ENCODE results near the gene THUMPD2.
"Not testable (repeated sequence)": the region's sequence is repeated elsewhere in the genome, so short reads cannot be mapped to it uniquely, and the experiment has no call there.

Gene THUMPD2, protein sequence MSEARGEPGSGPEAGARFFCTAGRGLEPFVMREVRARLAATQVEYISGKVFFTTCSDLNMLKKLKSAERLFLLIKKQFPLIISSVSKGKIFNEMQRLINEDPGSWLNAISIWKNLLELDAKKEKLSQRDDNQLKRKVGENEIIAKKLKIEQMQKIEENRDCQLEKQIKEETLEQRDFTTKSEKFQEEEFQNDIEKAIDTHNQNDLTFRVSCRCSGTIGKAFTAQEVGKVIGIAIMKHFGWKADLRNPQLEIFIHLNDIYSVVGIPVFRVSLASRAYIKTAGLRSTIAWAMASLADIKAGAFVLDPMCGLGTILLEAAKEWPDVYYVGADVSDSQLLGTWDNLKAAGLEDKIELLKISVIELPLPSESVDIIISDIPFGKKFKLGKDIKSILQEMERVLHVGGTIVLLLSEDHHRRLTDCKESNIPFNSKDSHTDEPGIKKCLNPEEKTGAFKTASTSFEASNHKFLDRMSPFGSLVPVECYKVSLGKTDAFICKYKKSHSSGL

DNA sequence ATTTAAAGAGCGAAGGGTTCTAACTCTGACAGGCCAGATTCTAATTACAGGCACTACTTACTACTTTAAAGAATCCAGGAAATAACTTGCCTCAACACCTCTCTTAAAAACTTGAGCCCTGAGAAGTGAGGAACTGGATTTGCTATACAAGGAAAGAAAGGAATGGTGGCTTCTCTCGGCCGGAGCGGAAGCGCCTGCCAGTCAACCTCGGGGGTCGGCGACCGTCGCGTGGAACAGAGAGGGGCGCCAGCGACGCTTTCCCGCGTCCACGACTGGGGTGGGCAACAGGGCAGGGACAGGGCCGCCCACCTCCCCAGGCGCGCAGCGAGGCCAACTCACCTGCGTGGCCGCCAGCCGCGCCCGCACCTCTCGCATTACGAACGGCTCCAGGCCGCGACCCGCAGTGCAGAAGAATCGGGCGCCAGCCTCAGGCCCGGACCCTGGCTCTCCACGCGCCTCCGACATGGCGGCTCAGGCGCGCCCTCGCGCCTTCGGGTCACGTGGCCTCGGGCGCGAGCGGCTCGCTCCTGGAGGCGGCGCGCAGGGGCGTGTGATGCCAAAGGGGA, at the start of gene THUMPD2:
Gene THUMPD2 (minus strand): TSS at position 484 of the 566 bp plus-strand sequence. CDS start 19 bp downstream, at position 465.
- Histone ChIP-seq H3K27me3 (ENCODE audit: insufficient read depth, low read length) (no peaks in the 10 kb centered on the region), H3K4me1 (ENCODE audit: insufficient read depth, low read length) (no peaks in the 10 kb centered on the region), H3K36me3 (ENCODE audit: insufficient read depth, low read length) (no peaks in the 10 kb centered on the region), H2AFZ (ENCODE audit: low read depth, low read length) (peak within 1 kb of the TSS; percentile 22), H3K4me3 (ENCODE audit: low read length) (peak within 1 kb of the TSS; percentile 63), H3K9me3 (ENCODE audit: low read length) (no peaks in the 10 kb centered on the region)

DNA sequence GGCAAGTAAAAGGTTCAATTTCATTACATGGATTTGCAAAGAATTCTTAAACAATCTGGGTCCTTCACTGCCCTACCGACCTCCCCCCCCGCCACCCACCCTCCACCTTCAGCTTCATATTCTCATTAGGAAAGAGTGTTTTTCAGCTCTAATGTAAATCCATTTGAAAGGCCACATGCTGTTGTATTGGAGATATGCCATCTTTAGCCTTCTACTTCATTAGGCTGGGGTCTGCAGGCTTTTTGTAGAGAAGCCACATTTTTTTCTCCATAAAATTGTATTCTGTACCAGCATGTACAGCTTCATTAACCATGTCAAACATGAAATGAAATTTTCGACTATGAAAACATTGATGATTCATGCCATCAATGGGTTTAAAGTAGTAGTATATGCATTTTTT, 42.8 kb upstream of the THUMPD2 start:
- Histone ChIP-seq H3K4me3 (ENCODE audit: low read length) (no peak overlapping the region), H3K9me3 (ENCODE audit: low read length) (no peaks in the 10 kb centered on the region), H3K27me3 (ENCODE audit: insufficient read depth, low read length) (no peaks in the 10 kb centered on the region), H3K36me3 (ENCODE audit: insufficient read depth, low read length) (no peaks in the 10 kb centered on the region), H3K4me1 (ENCODE audit: insufficient read depth, low read length) (no peaks in the 10 kb centered on the region), H2AFZ (ENCODE audit: low read depth, low read length) (no peak overlapping the region)

DNA sequence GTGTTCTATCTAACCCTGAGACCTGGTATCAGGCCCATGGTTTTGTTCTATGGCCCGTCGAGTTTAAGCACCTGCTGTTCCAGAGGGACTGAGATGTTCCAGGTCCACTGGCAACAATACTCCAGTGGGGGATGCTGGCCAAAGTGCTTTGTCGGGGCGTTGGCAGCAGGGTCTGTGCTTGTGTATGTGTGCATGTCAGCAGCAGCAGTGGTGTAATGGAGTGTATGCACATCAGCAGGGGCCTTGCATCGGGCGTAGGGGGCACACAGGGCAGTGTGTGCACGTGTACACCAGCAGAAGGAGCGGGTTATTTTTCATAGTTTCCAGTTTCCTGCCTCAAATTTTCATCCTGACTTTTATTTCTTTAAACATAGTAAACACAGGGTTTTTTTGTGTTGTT, 37.8 kb upstream of the THUMPD2 start:
- Histone ChIP-seq H3K4me1 (ENCODE audit: insufficient read depth, low read length) (no peaks in the 10 kb centered on the region), H3K4me3 (ENCODE audit: low read length) (no peak overlapping the region), H3K36me3 (ENCODE audit: insufficient read depth, low read length) (no peaks in the 10 kb centered on the region), H3K9me3 (ENCODE audit: low read length) (no peaks in the 10 kb centered on the region), H3K27me3 (ENCODE audit: insufficient read depth, low read length) (no peaks in the 10 kb centered on the region), H2AFZ (ENCODE audit: low read depth, low read length) (no peak overlapping the region)

DNA sequence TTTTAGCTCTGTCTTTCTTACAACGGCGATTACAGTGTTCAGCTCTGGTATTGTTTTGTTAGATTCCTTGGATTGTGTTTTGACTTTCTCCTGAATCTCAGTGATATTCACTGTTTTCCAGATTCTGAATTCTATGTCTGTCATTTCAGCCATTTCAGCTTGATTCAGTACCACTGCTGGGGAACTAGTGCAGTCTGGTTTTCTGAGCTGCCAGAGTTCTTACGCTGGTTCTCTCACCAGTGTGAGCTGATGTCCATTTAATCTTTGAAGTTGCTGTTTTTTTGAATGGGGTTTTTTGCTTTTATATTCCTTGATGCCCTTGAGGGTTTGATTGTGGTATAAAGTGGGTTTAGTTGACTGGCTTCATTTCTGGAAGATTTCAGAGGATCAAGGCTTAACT, 37.4 kb upstream of the THUMPD2 start:
- Histone ChIP-seq H3K9me3 (ENCODE audit: low read length) (no peaks in the 10 kb centered on the region), H2AFZ (ENCODE audit: low read depth, low read length) (no peak overlapping the region), H3K4me3 (ENCODE audit: low read length) (no peak overlapping the region), H3K27me3 (ENCODE audit: insufficient read depth, low read length) (no peaks in the 10 kb centered on the region), H3K4me1 (ENCODE audit: insufficient read depth, low read length) (no peaks in the 10 kb centered on the region), H3K36me3 (ENCODE audit: insufficient read depth, low read length) (no peaks in the 10 kb centered on the region)

DNA sequence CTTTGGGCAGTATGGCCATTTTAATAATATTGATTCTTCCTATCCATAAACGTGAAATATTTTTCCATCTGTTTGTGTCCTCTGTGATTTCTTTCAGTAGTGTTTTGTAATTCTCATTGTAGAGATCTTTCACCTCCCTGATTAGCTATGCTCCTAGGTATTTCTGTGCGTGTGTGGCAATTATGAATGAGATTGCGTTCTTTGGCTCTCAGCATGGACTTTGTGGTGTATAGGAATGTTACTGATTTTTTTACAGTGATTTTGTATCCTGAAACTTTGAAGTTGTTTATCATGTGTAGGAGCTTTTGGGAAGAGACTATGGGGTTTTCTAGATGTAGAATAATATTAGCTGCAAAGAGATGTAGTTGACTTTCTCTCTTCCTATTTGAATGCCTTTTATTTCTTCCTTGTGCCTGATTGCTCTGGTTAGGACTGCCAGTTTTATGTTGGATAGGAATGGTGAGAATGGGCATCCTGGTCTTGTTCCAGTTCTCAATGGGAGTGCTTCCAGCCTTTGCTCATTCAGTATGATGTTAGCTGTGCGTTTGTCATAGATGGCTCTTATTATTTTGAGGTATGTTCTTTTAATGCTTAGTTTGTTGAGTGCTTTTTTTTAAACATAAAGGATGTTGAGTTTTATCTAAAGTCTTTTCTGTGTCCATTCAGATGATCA, 27.0 kb upstream of the THUMPD2 start:
- no peaks in the 10 kb centered on the region for H3K27me3 ChIP-seq (ENCODE audit: insufficient read depth, low read length)
- no peak overlapping the region for H3K4me3 ChIP-seq (ENCODE audit: low read length)
- H3K4me1 ChIP-seq (ENCODE audit: insufficient read depth, low read length), result no peaks in the 10 kb centered on the region
- no peak overlapping the region for H2AFZ ChIP-seq (ENCODE audit: low read depth, low read length)
- no peaks in the 10 kb centered on the region for H3K36me3 ChIP-seq (ENCODE audit: insufficient read depth, low read length)
- no peaks in the 10 kb centered on the region for H3K9me3 ChIP-seq (ENCODE audit: low read length)

DNA sequence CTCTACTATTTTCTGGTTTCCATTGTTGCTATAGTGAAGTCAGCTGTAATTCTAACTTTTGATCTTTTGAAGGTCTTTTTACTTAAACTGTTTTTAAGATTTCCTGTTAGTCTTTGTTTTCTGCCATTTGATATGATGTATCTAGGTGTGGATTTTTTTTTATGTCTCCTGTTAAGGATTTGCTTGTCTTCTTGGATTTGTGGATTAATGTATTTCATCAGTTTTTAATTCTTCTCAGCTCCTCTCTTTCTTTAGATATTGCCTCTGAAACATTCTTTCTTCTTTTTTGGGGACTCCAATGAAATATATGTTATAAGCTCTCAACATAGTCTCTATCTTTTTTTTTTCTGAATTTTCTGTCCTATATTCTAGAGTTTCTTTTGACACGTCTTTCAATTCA, 24.8 kb upstream of the THUMPD2 start:
- no peak overlapping the region for H3K4me3 ChIP-seq (ENCODE audit: low read length)
- no peaks in the 10 kb centered on the region for H3K4me1 ChIP-seq (ENCODE audit: insufficient read depth, low read length)
- H3K27me3 ChIP-seq (ENCODE audit: insufficient read depth, low read length), result no peaks in the 10 kb centered on the region
- H3K36me3 ChIP-seq (ENCODE audit: insufficient read depth, low read length), result no peaks in the 10 kb centered on the region
- H2AFZ ChIP-seq (ENCODE audit: low read depth, low read length), result no peak overlapping the region
- no peaks in the 10 kb centered on the region for H3K9me3 ChIP-seq (ENCODE audit: low read length)

DNA sequence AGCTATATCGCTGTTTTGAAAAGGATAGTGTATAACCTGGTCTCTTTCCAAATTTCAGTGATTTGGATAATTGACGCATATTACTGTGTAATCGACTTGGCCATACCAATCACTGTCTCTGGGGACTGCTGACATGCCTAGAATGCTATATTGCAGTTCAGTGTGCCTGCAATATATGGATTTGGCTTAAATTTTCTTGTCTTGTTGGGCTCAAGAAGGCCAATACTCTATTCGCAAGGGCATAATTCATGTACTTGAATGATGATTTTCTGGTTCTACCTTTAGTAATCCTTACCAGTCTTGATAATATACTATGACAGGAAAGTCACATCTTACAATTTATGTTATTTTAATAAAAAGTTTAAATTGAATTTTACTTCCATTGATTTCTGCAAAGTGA, 21.7 kb upstream of the THUMPD2 start:
- H3K4me3 ChIP-seq (ENCODE audit: low read length), result no peak overlapping the region
- H3K36me3 ChIP-seq (ENCODE audit: insufficient read depth, low read length), result no peaks in the 10 kb centered on the region
- no peaks in the 10 kb centered on the region for H3K4me1 ChIP-seq (ENCODE audit: insufficient read depth, low read length)
- no peaks in the 10 kb centered on the region for H3K27me3 ChIP-seq (ENCODE audit: insufficient read depth, low read length)
- H3K9me3 ChIP-seq (ENCODE audit: low read length), result no peaks in the 10 kb centered on the region
- H2AFZ ChIP-seq (ENCODE audit: low read depth, low read length), result no peak overlapping the region

DNA sequence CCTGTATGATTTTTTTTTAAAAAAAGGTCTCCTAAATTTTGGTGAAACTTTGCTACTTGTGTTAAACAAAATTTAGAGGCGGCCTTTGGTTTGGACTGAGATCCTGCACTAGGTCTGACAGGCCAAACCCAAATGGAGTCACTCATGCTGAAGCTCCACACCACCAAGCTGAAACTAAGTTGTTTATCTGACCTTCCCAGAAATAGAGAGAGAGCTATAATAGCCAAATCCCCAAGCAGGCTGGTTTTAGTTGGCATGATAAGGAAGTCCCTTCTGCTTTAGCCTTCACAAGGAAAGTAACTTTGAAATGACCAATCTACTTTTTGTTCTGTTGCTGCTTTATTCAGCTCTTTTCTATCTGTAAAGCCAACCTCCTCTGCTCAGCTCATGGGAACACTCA, 17.1 kb upstream of the THUMPD2 start:
- Histone ChIP-seq H2AFZ (ENCODE audit: low read depth, low read length) (no peak overlapping the region), H3K36me3 (ENCODE audit: insufficient read depth, low read length) (no peaks in the 10 kb centered on the region), H3K4me3 (ENCODE audit: low read length) (no peak overlapping the region), H3K9me3 (ENCODE audit: low read length) (peaks cover 3% of the 10 kb centered on the region), H3K27me3 (ENCODE audit: insufficient read depth, low read length) (no peaks in the 10 kb centered on the region), H3K4me1 (ENCODE audit: insufficient read depth, low read length) (no peaks in the 10 kb centered on the region)

DNA sequence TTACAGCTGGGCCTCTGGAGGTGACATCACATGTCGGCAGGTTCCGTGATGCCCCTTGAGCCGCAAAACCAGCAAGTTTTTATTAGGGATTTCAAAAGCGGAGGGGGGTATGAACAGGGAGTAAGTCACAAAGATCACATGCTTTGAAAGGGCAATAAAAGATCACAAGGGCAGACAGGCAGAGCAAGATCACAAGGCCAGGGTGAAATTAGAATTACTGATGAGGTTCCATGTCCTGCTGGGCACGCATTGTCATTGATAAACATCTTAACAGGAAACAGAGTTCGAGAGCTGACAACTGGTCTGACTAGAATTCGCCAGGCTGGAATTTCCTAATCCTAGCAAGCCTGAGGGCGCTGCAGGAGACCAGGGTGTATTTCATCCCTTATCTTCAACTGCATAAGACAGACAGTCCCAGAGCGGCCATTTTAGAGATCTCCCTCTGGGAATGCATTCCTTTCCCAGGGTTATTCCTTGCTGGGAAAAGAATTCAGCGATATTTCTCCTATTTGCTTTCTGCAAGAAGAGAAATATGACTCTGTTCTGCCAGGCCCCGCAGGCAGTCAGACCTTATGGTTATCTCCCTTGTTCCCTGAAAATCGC, 11.3 kb upstream of the THUMPD2 start:
- not testable (repeated sequence) for H3K9me3 ChIP-seq (ENCODE audit: low read length); H3K4me1 ChIP-seq (ENCODE audit: insufficient read depth, low read length); H3K4me3 ChIP-seq (ENCODE audit: low read length); H3K27me3 ChIP-seq (ENCODE audit: insufficient read depth, low read length); H3K36me3 ChIP-seq (ENCODE audit: insufficient read depth, low read length); H2AFZ ChIP-seq (ENCODE audit: low read depth, low read length)

DNA sequence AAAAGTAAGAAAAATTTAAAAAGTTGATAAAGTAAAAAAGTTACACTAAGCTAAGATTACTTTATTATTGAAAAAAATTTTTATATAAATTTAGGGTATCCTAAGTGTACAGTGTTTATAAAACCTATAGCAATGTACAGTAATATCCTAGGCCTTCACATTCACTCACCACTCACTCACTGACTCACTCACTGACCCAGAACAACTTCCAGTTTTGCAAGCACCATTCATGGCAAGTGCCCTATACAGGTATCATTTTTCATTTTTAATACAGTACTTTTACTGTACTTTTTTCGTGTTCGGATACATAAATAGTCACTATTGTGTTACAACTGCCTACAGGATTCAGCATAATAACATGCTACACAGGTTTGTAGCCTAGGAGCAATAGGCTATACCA, 8.9 kb upstream of the THUMPD2 start:
- no peak overlapping the region for H2AFZ ChIP-seq (ENCODE audit: low read depth, low read length)
- no peak overlapping the region for H3K4me3 ChIP-seq (ENCODE audit: low read length)
- H3K9me3 ChIP-seq (ENCODE audit: low read length), result peaks cover 5% of the 10 kb centered on the region
- H3K27me3 ChIP-seq (ENCODE audit: insufficient read depth, low read length), result no peaks in the 10 kb centered on the region
- no peaks in the 10 kb centered on the region for H3K4me1 ChIP-seq (ENCODE audit: insufficient read depth, low read length)
- no peaks in the 10 kb centered on the region for H3K36me3 ChIP-seq (ENCODE audit: insufficient read depth, low read length)

DNA sequence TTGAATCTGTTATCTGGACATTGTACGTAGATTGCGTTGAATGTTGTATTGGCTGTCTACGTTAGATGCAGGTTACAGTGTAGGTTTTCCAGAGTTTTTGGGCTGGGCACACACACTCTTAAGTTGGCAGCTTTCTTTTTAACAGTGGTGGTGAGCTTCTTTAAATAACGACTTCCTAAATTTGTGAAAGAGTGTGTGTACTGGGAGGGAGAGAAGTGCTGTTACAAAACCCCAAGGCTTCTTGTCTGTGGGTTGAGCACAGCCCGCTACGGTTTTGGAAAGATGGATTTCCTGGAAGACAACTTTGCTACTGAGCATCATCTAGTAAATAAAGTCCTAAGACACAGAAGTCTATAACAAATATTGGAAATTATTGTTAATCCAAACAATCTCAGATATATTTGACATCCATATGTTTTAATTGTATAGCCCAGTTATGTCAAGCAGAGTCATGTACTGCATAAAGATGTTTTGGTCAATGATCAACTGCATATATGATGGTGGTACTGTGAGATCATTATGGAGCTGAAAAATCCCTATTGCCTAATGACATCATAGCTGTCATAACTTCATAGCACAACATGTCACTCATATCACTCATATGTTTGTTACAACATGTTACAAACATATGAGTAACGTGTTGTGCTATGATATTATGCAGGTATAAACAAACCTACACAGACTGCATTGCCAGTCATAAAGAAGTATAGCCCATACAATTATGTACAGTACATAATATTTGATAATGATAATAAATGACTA, 7.9 kb upstream of the THUMPD2 start:
- no peak overlapping the region for H3K4me3 ChIP-seq (ENCODE audit: low read length)
- no peak overlapping the region for H2AFZ ChIP-seq (ENCODE audit: low read depth, low read length)
- no peaks in the 10 kb centered on the region for H3K36me3 ChIP-seq (ENCODE audit: insufficient read depth, low read length)
- H3K27me3 ChIP-seq (ENCODE audit: insufficient read depth, low read length), result no peaks in the 10 kb centered on the region
- H3K4me1 ChIP-seq (ENCODE audit: insufficient read depth, low read length), result no peaks in the 10 kb centered on the region
- peaks cover 5% of the 10 kb centered on the region for H3K9me3 ChIP-seq (ENCODE audit: low read length)

DNA sequence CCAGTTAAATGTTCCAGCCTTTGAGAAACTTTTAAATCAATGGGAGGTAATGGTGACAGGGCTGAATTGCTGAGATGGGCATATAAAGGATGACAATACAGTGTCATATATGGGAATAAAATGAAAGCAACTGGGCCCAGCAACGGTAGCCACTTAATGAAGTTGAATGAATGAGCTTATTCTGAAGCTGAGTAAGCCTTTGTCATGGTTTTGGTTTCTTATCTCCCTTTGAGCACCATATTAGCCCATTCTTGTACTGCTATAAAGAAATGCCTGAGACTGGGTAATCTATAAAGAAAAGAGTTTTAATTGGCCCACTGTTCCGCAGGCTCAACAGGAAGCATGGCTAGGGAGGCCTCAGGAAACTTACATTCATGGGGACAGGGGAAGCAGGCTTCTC, 3.5 kb upstream of the THUMPD2 start:
- Histone ChIP-seq H3K9me3 (ENCODE audit: low read length) (no peaks in the 10 kb centered on the region), H3K36me3 (ENCODE audit: insufficient read depth, low read length) (no peaks in the 10 kb centered on the region), H2AFZ (ENCODE audit: low read depth, low read length) (no peak overlapping the region), H3K4me1 (ENCODE audit: insufficient read depth, low read length) (no peaks in the 10 kb centered on the region), H3K27me3 (ENCODE audit: insufficient read depth, low read length) (no peaks in the 10 kb centered on the region), H3K4me3 (ENCODE audit: low read length) (no peak overlapping the region)

Data from neuron (in vitro differentiated cells).